Lung (tissue), 12 donors: Measurements from ENCODE around the gene ZBTB45. TPM values are rescaled to one million over a fixed set of nuclear protein-coding genes. Genes with fewer than 3 reads are reported as not detected.

ENCODE experiments used
- ATAC-seq: fragments of 200-7000 bp; cut with Tn5 transposase; one replicate; pipeline ENCODE4 v1.9.1; 2020; ENCODE audit warnings: moderate number of reproducible peaks; ENCODE audit not compliant: insufficient read depth, low FRiP score
- DNase-seq, 3 donors: peaks; one replicate each; pipeline ENCODE4 v3.0.0-alpha.2; 2013 to 2017
- H3K27ac ChIP-seq, 2 donors: one replicate each; pipeline ENCODE4 v1.5.1; 2013; ENCODE audit warnings: mild to moderate bottlenecking in 2 of 2, moderate library complexity in 2 of 2, control low read depth in 1 of 2, inconsistent platforms in 1 of 2, low read depth in 1 of 2, low read length in 1 of 2
- H3K27me3 ChIP-seq, 3 donors: one replicate each; pipeline ENCODE4 v1.5.1; 2013; ENCODE audit warnings: low read length in 2 of 3; ENCODE audit not compliant: control insufficient read depth in 3 of 3, insufficient read depth in 3 of 3
- H3K36me3 ChIP-seq, 4 donors: one replicate each; pipeline ENCODE4 v1.5.1; 2013; ENCODE audit warnings: low read length in 4 of 4, mild to moderate bottlenecking in 1 of 4, moderate library complexity in 1 of 4; ENCODE audit not compliant: control insufficient read depth in 4 of 4, insufficient read depth in 4 of 4
- H3K4me1 ChIP-seq, 5 donors: one replicate each; pipeline ENCODE4 v1.5.1; 2013; ENCODE audit warnings: low read length in 5 of 5, mild to moderate bottlenecking in 2 of 5, moderate library complexity in 1 of 5; ENCODE audit not compliant: control insufficient read depth in 5 of 5, insufficient read depth in 5 of 5
- H3K4me3 ChIP-seq: one replicate; pipeline ENCODE4 v1.5.1; 2013; ENCODE audit warnings: mild to moderate bottlenecking, control low read depth, moderate library complexity
- H3K9ac ChIP-seq, 2 donors: one replicate each; pipeline ENCODE4 v1.5.1; 2013; ENCODE audit warnings: low read length in 2 of 2, control low read depth in 1 of 2; ENCODE audit not compliant: insufficient read depth in 1 of 2
- H3K9me3 ChIP-seq, 4 donors: one replicate each; pipeline ENCODE4 v1.5.1; 2013; ENCODE audit warnings: low read length in 3 of 4, mild to moderate bottlenecking in 1 of 4, moderate library complexity in 1 of 4; ENCODE audit not compliant: control insufficient read depth in 4 of 4, insufficient read depth in 3 of 4
- WGBS, 2 donors: extraction: QIAGEN DNeasy Blood & Tissue Kit; methylation state at CpG; one replicate each; pipeline ENCODE4 v1.1.7; 2013; 5-methylcytosine and 5-hydroxymethylcytosine counted together
- polyA plus RNA-seq, 2 donors: library from polyadenylated mRNA; stranded (reverse); fragments of 200-250 nt; gene quantifications; one replicate each; pipeline ENCODE4 v1.2.1, GENCODE V29; 2013
- total RNA-seq, 2 donors: library from RNA; depleted of rRNA in 1 of 2; stranded (reverse); fragments of >200 nt in 1 of 2; gene quantifications; one replicate each; pipeline ENCODE4 v1.2.1, GENCODE V29; 2014 to 2021
- TF ChIP-seq, protein P1 (sequence below): IDR thresholded peaks from 2 replicates; pipeline ENCODE4 v1.5.1; 2012; ENCODE audit warnings: mild to moderate bottlenecking; ENCODE audit errors: control extremely low read depth, extremely low read depth
- donor health status: control.
- donor health status: control.
- donor health status: Bipolar disorder and iron deficiency.
- donor health status: healthy.
- donor health status: DM: yes; HTN: yes; CAD: no.

The ZBTB45 gene
- total and polyA plus RNA-seq, 4 donors, result 6.0 to 20.2 (median 8.6) TPM

DNA sequence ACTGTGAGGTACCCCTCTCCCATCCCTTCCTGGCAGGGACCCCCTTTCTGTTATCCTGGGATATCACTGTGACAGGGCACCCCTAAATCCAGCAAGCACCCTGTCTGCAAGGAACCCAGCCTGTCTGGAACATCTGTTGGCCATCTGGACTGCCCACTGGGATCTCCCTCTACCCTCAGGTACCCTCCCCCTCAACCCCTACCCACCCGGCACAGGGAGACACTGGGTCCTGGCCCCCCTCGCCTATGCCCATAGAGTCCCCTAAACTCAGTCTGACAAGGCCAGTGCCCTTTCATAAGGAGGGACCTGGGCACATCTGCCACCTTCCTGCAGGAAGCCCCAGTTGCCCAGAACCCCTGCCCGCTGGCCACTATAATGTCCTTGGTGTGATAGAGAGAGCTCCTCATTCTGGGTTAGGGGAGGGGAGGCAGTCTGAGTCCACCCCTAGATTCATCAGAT, 5.0 kb downstream of the ZBTB45 start:
- peak overlapping the region; percentile 20 for H3K4me3 ChIP-seq
- peaks cover 0 to 19% (median 6%) of the 10 kb centered on the region in 5 donors for H3K4me1 ChIP-seq
- DNase-seq, result no peak
- no peak for ATAC-seq
- H3K27me3 ChIP-seq, result no peaks in the 10 kb centered on the region
- peak overlapping the region in 1 of 2 donors; percentile 69 for H3K27ac ChIP-seq
- H3K36me3 ChIP-seq, result peaks cover 0 to 16% (median 8%) of the 10 kb centered on the region in 4 donors
- TF ChIP-seq, protein P1, sequence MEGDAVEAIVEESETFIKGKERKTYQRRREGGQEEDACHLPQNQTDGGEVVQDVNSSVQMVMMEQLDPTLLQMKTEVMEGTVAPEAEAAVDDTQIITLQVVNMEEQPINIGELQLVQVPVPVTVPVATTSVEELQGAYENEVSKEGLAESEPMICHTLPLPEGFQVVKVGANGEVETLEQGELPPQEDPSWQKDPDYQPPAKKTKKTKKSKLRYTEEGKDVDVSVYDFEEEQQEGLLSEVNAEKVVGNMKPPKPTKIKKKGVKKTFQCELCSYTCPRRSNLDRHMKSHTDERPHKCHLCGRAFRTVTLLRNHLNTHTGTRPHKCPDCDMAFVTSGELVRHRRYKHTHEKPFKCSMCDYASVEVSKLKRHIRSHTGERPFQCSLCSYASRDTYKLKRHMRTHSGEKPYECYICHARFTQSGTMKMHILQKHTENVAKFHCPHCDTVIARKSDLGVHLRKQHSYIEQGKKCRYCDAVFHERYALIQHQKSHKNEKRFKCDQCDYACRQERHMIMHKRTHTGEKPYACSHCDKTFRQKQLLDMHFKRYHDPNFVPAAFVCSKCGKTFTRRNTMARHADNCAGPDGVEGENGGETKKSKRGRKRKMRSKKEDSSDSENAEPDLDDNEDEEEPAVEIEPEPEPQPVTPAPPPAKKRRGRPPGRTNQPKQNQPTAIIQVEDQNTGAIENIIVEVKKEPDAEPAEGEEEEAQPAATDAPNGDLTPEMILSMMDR, result no peak
- H3K9ac ChIP-seq, result peak overlapping the region in 1 of 2 donors; percentile 37
- WGBS, 2 donors, result 75 to 78% methylated on average over 3 of the region's 3 CpGs
- H3K9me3 ChIP-seq, result no peaks in the 10 kb centered on the region

DNA sequence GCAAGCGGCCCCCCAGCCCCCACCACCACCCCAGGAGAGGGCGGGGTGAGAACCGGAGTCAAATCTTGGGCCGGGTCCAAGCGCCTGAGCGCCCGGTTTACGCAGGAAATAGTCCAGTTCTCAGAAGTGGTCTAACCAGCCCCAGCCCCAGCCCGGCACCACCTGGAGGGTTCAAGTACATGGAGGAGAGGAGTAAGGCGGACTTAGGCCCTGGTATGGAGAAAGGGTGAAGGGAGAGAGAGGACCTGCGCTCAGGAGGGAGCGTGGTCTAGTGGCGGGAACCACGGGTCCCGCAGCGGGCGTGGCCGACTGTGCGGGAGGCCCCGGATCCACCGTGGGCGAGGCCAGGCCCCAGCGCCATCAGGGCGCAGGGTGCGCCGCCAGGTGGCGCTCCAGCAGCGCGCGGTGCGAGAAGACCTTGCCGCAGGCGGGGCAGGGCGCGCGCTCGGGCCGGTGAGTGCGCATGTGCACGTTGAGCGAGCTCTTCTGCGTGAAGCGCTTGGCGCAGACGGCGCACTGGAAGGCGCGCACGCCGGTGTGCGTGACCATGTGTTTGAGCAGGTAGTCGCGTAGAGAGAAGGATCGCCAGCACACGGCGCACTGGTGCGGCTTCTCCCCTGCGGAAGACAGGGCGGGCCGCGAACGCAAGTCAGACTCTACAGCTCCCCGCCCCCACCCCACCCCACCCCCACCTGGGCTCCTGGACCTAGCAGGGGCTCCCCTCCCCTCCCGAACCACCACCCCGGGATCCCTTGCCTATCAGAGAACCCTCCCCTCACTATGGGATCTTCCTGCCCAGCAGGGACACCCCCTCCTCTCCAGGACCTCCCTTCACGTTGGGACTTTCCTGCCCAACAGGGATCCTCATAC, 5.7 kb downstream of the ZBTB45 start:
- TF ChIP-seq, protein P1, result peak; percentile 84
- DNase-seq (peak; percentile 86 to 92 (median 90)), ATAC-seq (peak; percentile 92)
- H3K9ac ChIP-seq, result no peak overlapping the region
- peaks cover 0 to 16% (median 8%) of the 10 kb centered on the region in 4 donors for H3K36me3 ChIP-seq
- H3K27me3 ChIP-seq, result no peaks in the 10 kb centered on the region
- 14 to 17% methylated on average over 62 to 66 of the region's 66 CpGs for WGBS, 2 donors
- no peaks in the 10 kb centered on the region for H3K9me3 ChIP-seq
- H3K27ac ChIP-seq, result peak overlapping the region; percentile 35 to 78
- H3K4me3 ChIP-seq, result peak overlapping the region; percentile 20
- H3K4me1 ChIP-seq, result peaks cover 0 to 19% (median 6%) of the 10 kb centered on the region in 5 donors

DNA sequence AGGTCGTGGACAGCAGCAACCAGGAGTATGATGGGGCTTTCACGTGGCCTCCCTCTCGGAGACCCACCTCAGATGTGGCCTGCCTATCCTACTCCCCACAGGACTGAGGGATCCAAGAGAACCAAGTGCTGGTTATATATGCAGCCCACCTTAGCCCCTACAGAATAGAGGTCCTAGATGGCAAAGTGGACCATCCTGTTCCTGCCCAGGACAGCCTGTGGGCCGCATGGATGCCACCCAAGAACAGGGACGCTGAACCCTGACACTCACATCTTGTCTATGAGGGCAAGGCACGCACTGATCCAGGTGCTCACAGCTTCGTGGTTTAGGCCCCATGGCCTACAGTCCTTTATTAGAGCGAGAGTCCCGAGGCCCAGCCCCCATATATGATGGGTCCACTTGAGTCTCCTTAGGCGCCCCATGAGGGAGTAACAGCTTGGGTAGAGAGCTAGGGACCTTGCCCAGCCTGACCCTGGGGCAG, 6.4 kb downstream of the ZBTB45 start:
- TF ChIP-seq, protein P1, result no peak
- Histone ChIP-seq H3K4me3 (no peak overlapping the region), H3K9me3 (no peaks in the 10 kb centered on the region), H3K36me3 (peaks cover 0 to 16% (median 8%) of the 10 kb centered on the region in 4 donors), H3K4me1 (peaks cover 0 to 13% (median 6%) of the 10 kb centered on the region in 5 donors), H3K27me3 (no peaks in the 10 kb centered on the region), H3K9ac (no peak overlapping the region), H3K27ac (peak overlapping the region; percentile 35 to 78)
- WGBS, 2 donors, result 79 to 85% methylated on average over 10 of the region's 10 CpGs
- ATAC-seq (no peak), DNase-seq (no peak)
